ENCODE data around the gene FATE1.

- TF ChIP-seq CTCF (conservative IDR thresholded peaks at IDR 0.05; ENCODE audit: low read length) (no peak), EZH2phosphoT487 (IDR thresholded peaks at IDR 0.05; ENCODE audit: borderline replicate concordance, low read depth, low read length) (no peak)
Measured at GRCh38 chrX:151735219-151735618, 19.4 kb downstream of the FATE1 start.
